GM19468 (cell line): ENCODE measurements around the gene CYP19A1.
"Not testable (repeated sequence)": the region's sequence is repeated elsewhere in the genome, so short reads cannot be mapped to it uniquely, and the experiment has no call there.

Experiments
- ATAC-seq: cut with Tn5 transposase; IDR thresholded peaks from one replicate; pipeline ENCODE4 v1.9.1; 2021; ENCODE audit warnings: mild to moderate bottlenecking, moderate library complexity, moderate number of reproducible peaks; ENCODE audit not compliant: unreplicated experiment; ENCODE audit errors: extremely low read depth

CYP19A1 gene

GRCh38 chr15:51191072-51191670 is 147.2 kb downstream of the CYP19A1 start:
- ATAC-seq = no peak

GRCh38 chr15:51190424-51191068 is 147.8 kb downstream of the CYP19A1 start:
- no peak for ATAC-seq

GRCh38 chr15:51189669-51190385 is 148.6 kb downstream of the CYP19A1 start:
- no peak for ATAC-seq

DNA sequence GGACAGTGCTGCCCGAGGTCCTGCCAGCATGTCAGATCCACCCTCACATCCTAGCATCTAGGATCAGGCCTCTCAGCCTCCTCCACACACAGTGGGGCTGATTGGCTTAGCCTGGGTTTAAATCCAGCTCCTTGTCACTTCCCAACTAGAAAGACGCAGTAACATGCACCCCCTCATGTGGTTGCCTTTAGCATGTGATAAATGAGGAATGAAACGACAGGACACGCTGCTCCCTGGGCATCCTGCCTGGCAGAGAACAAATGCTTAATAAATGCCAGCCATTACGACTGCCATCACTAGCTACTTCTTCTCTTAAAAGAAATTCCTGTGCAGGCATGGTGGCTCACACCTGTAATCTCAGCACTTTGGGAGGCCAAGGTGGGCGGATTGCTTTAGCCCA is 149.6 kb downstream of the CYP19A1 start:
- ATAC-seq = not testable (repeated sequence)

DNA sequence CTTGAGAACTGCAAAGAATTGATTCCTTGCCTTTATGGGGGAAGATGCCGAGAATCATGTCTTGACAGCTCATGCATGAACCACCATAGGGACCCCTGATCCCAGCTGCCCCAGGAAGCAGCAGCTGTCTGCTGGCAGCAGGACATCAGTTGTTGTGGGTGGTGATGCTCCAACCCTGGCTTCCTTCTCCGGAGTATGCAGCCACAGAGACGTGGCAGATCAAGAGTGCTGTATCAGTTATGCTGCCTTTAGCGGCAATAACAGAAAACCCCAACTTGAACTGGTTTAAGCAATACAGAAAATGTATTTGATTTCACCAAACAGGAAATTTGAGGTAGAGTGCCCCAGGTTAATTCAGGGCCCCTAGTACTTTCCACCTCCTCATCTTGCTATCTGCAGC is 151.5 kb downstream of the CYP19A1 start:
- ATAC-seq = no peak

GRCh38 chr15:51186181-51186705 is 152.2 kb downstream of the CYP19A1 start:
- ATAC-seq = no peak

GRCh38 chr15:51185213-51186159 is 152.9 kb downstream of the CYP19A1 start:
- ATAC-seq = no peak

DNA sequence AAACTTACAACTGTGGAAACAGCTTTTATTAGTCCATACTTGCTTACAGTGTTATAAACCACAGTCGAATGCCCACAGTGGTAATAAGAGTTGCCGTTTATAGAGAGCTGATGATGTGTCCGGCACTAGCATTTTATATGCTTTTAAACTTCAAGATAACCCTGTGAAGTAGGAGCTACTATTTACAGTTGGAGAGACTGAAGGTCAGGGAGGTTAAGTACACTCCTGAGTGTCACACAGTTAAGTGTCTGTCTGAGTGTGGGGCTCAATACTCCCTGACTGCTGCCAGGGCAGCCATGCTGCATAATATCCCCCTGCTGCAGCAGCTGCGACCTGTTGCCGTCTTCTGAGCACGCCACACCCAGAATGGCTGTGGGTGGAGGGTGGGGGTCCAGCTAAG is 153.8 kb downstream of the CYP19A1 start:
- no peak for ATAC-seq

DNA sequence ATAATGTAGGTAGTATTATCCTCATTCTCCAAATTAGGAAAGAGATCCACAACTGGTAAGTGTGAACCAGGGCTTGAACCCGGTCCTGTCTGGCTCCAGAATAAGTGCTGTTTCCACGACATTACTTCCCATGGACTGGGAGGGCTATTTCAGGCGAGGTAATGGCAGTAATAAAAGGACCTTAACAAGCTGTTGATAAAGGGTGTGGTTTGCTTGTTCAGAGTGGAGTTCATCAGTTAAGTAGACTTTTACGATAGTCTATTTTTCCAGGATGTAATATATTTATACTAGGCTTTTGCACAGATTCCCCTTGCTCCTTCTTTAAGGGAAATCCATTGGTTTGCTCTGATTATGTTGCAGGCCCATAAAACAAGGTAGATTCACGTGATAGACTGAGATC is 155.3 kb downstream of the CYP19A1 start:
- ATAC-seq = no peak

GRCh38 chr15:51181905-51182304 is 156.5 kb downstream of the CYP19A1 start:
- ATAC-seq = no peak

DNA sequence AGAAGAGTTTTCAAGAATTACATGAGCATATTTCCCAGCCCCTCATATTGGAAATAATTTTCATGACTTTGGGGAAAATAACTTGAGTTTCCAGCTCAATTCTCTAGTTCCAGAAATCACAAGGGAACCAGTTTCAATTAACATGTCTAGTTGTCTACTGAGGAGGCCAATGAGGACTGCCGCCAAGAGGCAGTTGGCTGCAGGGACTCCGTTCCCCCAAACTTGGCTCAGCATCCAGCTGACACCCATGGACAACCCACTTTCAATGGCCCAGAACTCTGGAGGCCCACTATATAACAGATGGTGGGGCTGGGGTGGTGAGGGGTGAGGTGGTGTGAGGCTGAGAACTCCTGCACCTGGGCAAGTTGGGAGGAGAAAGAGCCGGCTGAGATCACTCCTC is 157.2 kb downstream of the CYP19A1 start:
- no peak for ATAC-seq

DNA sequence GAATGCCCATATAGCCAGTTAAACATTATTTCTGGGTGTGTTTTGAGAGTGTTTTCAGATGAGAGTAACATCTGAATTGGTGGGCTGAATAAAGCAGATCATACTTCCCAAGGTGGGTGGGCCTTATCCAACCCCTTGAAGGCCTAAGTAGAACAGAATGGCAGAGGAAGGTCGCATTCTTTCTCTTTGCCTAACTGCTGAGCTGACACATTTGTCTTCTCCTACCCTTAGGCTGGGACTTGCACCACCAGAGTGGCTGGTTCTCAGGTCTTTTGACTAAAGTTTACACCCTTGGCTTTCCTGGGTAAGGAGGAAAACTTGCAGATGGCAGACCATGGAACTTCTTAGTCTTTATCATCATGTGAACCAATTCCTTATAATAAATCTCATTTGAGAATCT is 157.9 kb downstream of the CYP19A1 start:
- no peak for ATAC-seq

DNA sequence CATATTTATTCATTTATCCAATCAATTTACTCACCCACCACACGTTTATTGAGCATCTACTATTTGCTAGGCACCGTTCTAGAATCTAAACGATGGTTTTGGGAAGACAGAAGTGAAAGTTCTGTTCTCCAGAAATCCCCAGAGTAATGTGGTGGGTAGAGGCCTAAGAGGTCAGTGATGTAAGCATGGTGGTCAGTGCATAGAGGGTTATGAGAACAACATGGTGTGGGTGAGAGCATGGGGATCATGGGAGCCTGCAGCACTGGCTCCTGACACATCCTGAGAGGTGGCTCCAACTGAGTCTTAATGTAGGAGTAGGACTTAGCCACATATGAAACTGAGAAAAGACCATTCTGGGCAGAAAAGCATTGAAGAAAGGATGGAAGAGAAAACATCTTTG is 158.4 kb downstream of the CYP19A1 start:
- no peak for ATAC-seq

DNA sequence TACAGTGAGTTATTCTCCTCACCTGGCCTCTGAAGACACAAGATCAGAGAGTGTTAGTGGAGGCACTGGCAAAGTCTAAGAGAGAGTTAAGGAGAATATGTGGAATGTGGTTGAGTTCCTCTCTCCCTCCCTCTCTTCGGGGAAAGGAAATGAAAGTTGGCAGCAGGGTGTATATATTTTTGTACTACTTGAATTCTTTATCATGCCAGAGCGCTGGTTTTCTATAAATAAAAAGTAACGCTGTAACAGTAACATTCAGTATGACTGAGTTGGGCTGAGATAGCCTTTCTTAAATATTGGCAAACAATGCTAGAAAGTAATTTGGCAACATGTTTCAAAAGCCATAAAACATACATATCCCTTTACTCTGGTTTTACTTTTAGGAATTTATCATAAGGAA is 166.2 kb downstream of the CYP19A1 start:
- ATAC-seq = no peak

GRCh38 chr15:51171634-51171932 is 166.8 kb downstream of the CYP19A1 start:
- no peak for ATAC-seq

DNA sequence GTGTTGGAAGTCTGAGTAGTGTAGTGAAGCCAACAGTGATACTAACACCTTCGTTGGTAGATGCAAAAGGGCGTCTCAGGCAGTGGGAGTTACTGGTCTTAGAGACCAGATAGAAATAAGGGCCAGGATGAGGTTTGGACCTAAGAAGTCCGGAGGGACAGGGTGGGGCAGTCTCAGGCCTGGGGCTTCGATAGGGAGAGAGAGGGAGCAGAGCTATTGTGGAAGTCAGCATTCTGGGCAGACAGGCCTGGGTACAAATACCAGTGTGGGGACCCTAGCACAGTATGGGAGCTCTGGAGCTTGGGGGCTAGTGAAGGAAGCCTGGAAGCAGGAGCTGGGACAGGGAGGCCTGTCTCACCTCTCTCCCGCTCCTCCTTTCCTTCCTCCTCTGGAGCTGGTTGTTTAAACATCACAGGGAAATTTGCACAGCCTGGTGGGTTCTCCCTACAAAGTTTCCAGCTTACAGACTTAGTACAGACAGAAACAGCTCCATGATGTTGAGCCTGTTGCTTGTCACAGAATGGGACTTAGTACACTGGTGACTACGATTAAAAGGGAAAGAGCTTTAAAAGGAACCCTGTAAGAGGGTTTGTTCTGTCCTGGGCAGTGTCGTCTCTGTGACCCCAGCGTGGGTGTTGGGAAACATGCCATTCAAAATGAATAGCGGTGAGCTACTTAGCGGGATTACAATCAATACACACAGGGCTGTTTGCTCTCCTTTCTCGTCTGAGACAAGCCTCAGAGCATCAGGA is 167.3 kb downstream of the CYP19A1 start:
- ATAC-seq = no peak

DNA sequence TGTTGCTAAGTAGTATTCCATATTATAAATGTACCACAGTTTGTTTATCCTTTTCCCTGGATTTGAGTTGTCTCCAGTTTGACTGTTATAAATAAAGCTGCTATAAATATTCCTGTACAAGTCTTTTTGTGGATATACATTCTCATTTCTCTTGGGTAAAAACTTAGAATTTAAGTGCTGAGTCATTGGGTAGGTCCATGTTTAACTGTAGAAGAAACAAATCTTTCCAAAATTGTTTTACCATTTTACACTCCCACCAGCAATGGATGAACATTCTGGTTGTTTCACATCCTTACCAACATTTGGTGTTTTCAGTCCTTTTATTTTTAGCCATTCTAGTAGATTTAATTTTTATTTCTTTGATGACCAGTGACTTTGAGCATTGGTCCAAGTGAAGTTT is 169.7 kb downstream of the CYP19A1 start:
- ATAC-seq = no peak

- no peak for ATAC-seq
Observed at GRCh38 chr15:51163843-51164242, 174.6 kb downstream of the CYP19A1 start.

GRCh38 chr15:51162865-51163762 is 175.3 kb downstream of the CYP19A1 start:
- ATAC-seq = no peak
